GM12864 (cell line): ENCODE data around the gene CDH4.

Source experiments
- DNase-seq: peaks from one replicate; pipeline ENCODE4 v3.0.0-alpha.2; 2011; ENCODE audit warnings: low read depth
- H3K4me3 ChIP-seq: 2 replicates; pipeline ENCODE4 v1.5.1; 2011; ENCODE audit warnings: mild to moderate bottlenecking, low read depth, low read length, control low read depth
- CTCF ChIP-seq: IDR thresholded peaks from 2 replicates; pipeline ENCODE4 v1.5.1; 2011; ENCODE audit warnings: low read depth, mild to moderate bottlenecking, moderate library complexity, low read length, control low read depth, inconsistent platforms; ENCODE audit errors: missing control alignments

Gene CDH4

GRCh38 chr20:61803416-61803914 lies 551.4 kb downstream of the CDH4 start:
- no peak overlapping the region for H3K4me3 ChIP-seq
- no peak for TF ChIP-seq CTCF
- no peak for DNase-seq

- no peak for DNase-seq
- H3K4me3 ChIP-seq: no peak overlapping the region
- no peak for TF ChIP-seq CTCF
Observed at GRCh38 chr20:61803915-61804751, 552.1 kb downstream of the CDH4 start.

- no peak for DNase-seq
- no peak for TF ChIP-seq CTCF
- no peak overlapping the region for H3K4me3 ChIP-seq
Observed at GRCh38 chr20:61804752-61805295, 552.8 kb downstream of the CDH4 start.

- H3K4me3 ChIP-seq: no peak overlapping the region
- DNase-seq: no peak
- TF ChIP-seq CTCF: no peak
Observed at GRCh38 chr20:61805365-61805764, 553.3 kb downstream of the CDH4 start.

- TF ChIP-seq CTCF: no peak
- no peak for DNase-seq
Observed at GRCh38 chr20:61805781-61806180, 553.7 kb downstream of the CDH4 start.

GRCh38 chr20:61806314-61806713 lies 554.3 kb downstream of the CDH4 start:
- no peak for DNase-seq

More at GRCh38 chr20:61805781-61806180, 553.7 kb downstream of the CDH4 start:
- no peak overlapping the region for H3K4me3 ChIP-seq

More at GRCh38 chr20:61806314-61806713, 554.3 kb downstream of the CDH4 start:
- H3K4me3 ChIP-seq: no peak overlapping the region
- TF ChIP-seq CTCF: no peak
